ENCODE measurements around the gene RBM47. TPM values are rescaled to one million over a fixed set of nuclear protein-coding genes. Genes with fewer than 3 reads are reported as not detected.

Gene RBM47
- polyA plus RNA-seq, 1 experiment = 0.62 TPM

- no peaks in the 10 kb centered on the region for H3K9me3 ChIP-seq (ENCODE audit: control insufficient read depth, insufficient read depth, low read length)
- TF ChIP-seq CTCF (IDR thresholded peaks at IDR 0.05; ENCODE audit: low read depth, low read length) = no peak
- no peak for DNase-seq (ENCODE audit: low read depth, low spot score)
- ChIA-PET POLR2A (no interaction called here), CTCF (no interaction called here)
- no peaks in the 10 kb centered on the region for H3K27me3 ChIP-seq (ENCODE audit: control insufficient read depth, insufficient read depth, low read length)
- H3K27ac ChIP-seq (ENCODE audit: low read depth, low read length) = no peak overlapping the region
- no peak overlapping the region for H3K4me3 ChIP-seq (ENCODE audit: low read depth, low read length)
These were observed 21.6 kb upstream of the RBM47 start for GRCh38 chr4:40651280-40651679.

GRCh38 chr4:40649321-40649720 lies 19.7 kb upstream of the RBM47 start:
- no peak for TF ChIP-seq CTCF (IDR thresholded peaks at IDR 0.05; ENCODE audit: low read depth, low read length)
- Histone ChIP-seq H3K4me3 (ENCODE audit: low read depth, low read length) (no peak overlapping the region), H3K27me3 (ENCODE audit: control insufficient read depth, insufficient read depth, low read length) (no peaks in the 10 kb centered on the region), H3K27ac (ENCODE audit: low read depth, low read length) (no peak overlapping the region), H3K9me3 (ENCODE audit: control insufficient read depth, insufficient read depth, low read length) (no peaks in the 10 kb centered on the region)
- no peak for DNase-seq (ENCODE audit: low read depth, low spot score)
- POLR2A ChIA-PET = no interaction called here
- CTCF ChIA-PET = interaction anchor here (1.0 kb wide), 1 partner anchor 18 kb away, joined by 3 read pairs; no protein-coding TSS in a partner anchor

- CTCF ChIA-PET = interaction anchor here (1.0 kb wide), 1 partner anchor 17 kb away, joined by 3 read pairs; no protein-coding TSS in a partner anchor
- POLR2A ChIA-PET = no interaction called here
- no peak for TF ChIP-seq CTCF (IDR thresholded peaks at IDR 0.05; ENCODE audit: low read depth, low read length)
- no peak for DNase-seq (ENCODE audit: low read depth, low spot score)
- Histone ChIP-seq H3K27ac (ENCODE audit: low read depth, low read length) (no peak overlapping the region), H3K27me3 (ENCODE audit: control insufficient read depth, insufficient read depth, low read length) (no peaks in the 10 kb centered on the region), H3K4me3 (ENCODE audit: low read depth, low read length) (no peak overlapping the region), H3K9me3 (ENCODE audit: control insufficient read depth, insufficient read depth, low read length) (no peaks in the 10 kb centered on the region)
These were observed 19.1 kb upstream of the RBM47 start for GRCh38 chr4:40648742-40649281.

GRCh38 chr4:40648131-40648530 lies 18.5 kb upstream of the RBM47 start:
- no peak for TF ChIP-seq CTCF (IDR thresholded peaks at IDR 0.05; ENCODE audit: low read depth, low read length)
- Histone ChIP-seq H3K27ac (ENCODE audit: low read depth, low read length) (no peak overlapping the region), H3K4me3 (ENCODE audit: low read depth, low read length) (no peak overlapping the region), H3K9me3 (ENCODE audit: control insufficient read depth, insufficient read depth, low read length) (no peaks in the 10 kb centered on the region), H3K27me3 (ENCODE audit: control insufficient read depth, insufficient read depth, low read length) (no peaks in the 10 kb centered on the region)
- no peak for DNase-seq (ENCODE audit: low read depth, low spot score)
- CTCF ChIA-PET = no interaction called here
- POLR2A ChIA-PET = no interaction called here

- no peaks in the 10 kb centered on the region for H3K9me3 ChIP-seq (ENCODE audit: control insufficient read depth, insufficient read depth, low read length)
- H3K27me3 ChIP-seq (ENCODE audit: control insufficient read depth, insufficient read depth, low read length) = no peaks in the 10 kb centered on the region
- ChIA-PET POLR2A (no interaction called here), CTCF (no interaction called here)
- H3K27ac ChIP-seq (ENCODE audit: low read depth, low read length) = no peak overlapping the region
- TF ChIP-seq CTCF (IDR thresholded peaks at IDR 0.05; ENCODE audit: low read depth, low read length) = no peak
- no peak overlapping the region for H3K4me3 ChIP-seq (ENCODE audit: low read depth, low read length)
- DNase-seq (ENCODE audit: low read depth, low spot score) = no peak
These were observed 15.9 kb upstream of the RBM47 start for GRCh38 chr4:40645586-40645985.
